Ishikawa (cell line): ENCODE data around the gene DHCR7.

Source experiments
- CEBPB ChIP-seq: IDR thresholded peaks from 2 replicates; pipeline ENCODE4 v1.6.1; 2012
- EP300 ChIP-seq: IDR thresholded peaks from 2 replicates; pipeline ENCODE4 v1.6.1; 2012; ENCODE audit warnings: borderline replicate concordance
- FOXM1 ChIP-seq: IDR thresholded peaks from 2 replicates; pipeline ENCODE4 v1.6.1; 2012; ENCODE audit warnings: low read depth, borderline replicate concordance
- REST ChIP-seq: IDR thresholded peaks from 2 replicates; pipeline ENCODE4 v1.6.1; 2012; ENCODE audit warnings: low read depth, mild to moderate bottlenecking
- TAF1 ChIP-seq: IDR thresholded peaks from 2 replicates; pipeline ENCODE4 v1.6.1; 2012; ENCODE audit warnings: low read depth, mild to moderate bottlenecking
- TCF12 ChIP-seq: IDR thresholded peaks from 2 replicates; pipeline ENCODE4 v1.6.1; 2012; ENCODE audit warnings: low read depth
- YY1 ChIP-seq: IDR thresholded peaks from 2 replicates; pipeline ENCODE4 v1.6.1; 2012; ENCODE audit warnings: low read depth

- TF ChIP-seq EP300: no peak
- no peak for TF ChIP-seq REST
- no peak for TF ChIP-seq TAF1
- TF ChIP-seq YY1: no peak
- no peak for TF ChIP-seq CEBPB
- TF ChIP-seq TCF12: peak; percentile 22; the same call in 1 of the 2 replicates
- no peak for TF ChIP-seq FOXM1
Observed at GRCh38 chr11:71397331-71397860, 50.8 kb downstream of the DHCR7 start.
